Skeletal muscle cell (primary cell): ENCODE data around the gene ATP5PB.
A peak's percentile ranks its signal among the peaks of the same experiment; 100 is the strongest.

ENCODE experiments used
- DNase-seq: peaks from one replicate; pipeline ENCODE4 v3.0.0-alpha.2; 2010; ENCODE audit warnings: low read depth
- H3K4me3 ChIP-seq: 2 replicates; pipeline ENCODE4 v1.5.1; 2011; ENCODE audit warnings: low read depth, mild to moderate bottlenecking, control low read depth, low read length, moderate library complexity

ATP5PB gene, protein sequence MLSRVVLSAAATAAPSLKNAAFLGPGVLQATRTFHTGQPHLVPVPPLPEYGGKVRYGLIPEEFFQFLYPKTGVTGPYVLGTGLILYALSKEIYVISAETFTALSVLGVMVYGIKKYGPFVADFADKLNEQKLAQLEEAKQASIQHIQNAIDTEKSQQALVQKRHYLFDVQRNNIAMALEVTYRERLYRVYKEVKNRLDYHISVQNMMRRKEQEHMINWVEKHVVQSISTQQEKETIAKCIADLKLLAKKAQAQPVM

GRCh38 chr1:111448918-111449702 is at the start of gene ATP5PB, which contains the start of gene WDR77:
Gene ATP5PB (plus strand): TSS chr1:111449464. CDS start chr1:111449542, 78 bp downstream.
Gene WDR77 (minus strand): TSS chr1:111449256. CDS start chr1:111449169, 87 bp downstream.
- DNase-seq: peak; percentile 95

DNA sequence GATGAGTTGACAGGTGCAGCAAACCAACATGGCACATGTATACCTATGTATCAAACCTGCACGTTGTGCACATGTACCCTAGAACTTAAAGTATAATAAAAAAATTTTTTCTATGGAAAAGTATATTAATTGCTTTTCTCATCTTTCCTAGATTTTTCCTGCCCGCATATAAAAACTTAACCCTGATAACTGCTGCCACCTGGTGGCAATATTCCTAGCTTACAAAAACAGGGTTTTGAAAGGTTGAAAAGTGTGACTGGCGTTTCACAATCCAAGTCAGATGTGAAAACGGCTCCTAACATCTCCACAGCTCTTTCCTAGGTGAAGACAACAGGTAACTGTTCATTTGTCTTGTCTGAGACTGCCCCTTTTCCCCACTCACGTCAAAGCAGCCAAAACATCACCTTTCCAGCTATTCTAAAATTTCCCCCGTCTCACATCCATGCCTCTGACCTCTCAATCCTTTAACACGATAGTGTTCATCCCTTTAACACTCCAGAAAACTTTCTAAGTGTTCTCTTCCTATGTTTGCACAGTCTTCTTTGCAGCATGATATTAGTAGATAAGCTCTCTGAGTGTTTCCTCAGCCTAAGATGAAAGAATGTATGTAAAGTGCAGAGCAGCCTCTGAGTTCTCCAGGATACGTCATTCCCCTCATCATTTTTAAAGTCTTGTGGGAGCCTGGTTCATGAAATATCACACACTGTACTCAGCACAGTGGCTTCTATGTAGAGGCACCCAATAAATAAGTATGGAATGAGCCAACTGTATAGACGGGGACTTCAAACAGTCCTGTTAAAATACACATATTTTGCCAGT is 49.3 kb upstream of the ATP5PB start:
- DNase-seq: no peak

More at GRCh38 chr1:111448918-111449702, at the start of gene ATP5PB, which contains the start of gene WDR77:
- H3K4me3 ChIP-seq: peak within 1 kb of the TSS; percentile 95

GRCh38 chr1:111402083-111402482 is 47.2 kb upstream of the ATP5PB start:
- no peak overlapping the region for H3K4me3 ChIP-seq
- no peak for DNase-seq

More for the DNA sequence above, 49.3 kb upstream of the ATP5PB start:
- no peak overlapping the region for H3K4me3 ChIP-seq

DNA sequence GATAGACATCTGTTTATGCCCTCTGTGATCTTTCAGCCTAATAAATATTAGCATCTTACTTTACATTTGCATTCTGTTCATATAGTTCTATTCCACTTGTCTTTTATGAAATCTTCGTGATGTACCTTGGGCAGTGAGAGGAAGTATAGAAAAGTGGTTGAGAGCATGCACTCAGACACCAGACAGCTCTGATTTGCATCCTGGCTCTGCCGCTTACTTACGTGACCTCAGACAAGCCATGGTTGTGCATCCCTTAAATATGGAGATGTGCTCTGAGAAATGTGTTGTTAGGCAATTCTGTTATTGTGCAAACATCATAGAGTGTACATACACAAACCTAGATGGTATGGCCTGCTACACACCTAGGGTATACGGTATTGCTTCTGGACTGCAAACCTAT is 44.7 kb upstream of the ATP5PB start:
- DNase-seq: no peak
- H3K4me3 ChIP-seq: no peak overlapping the region

GRCh38 chr1:111406321-111406768 is 42.9 kb upstream of the ATP5PB start:
- DNase-seq: no peak
- H3K4me3 ChIP-seq: no peak overlapping the region

DNA sequence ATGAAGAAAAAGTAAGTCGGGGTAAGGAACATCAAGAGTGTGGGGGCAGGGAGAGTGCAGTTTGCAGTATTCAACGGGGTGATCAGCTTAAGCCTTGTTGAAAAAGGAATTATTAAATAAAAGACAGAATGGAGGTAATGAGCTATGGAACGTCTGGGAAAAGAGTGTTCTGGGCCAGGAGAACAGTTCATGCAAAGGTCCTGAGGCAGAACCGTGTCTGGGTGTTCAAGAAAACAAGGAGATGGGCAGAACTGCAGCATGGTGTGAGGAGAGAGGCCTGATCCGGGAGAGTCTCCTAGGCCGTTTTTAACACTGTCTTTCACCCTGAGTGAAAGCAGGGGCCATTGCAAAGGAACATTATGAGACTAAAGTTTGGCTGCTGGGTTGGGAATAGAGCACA is 42.0 kb upstream of the ATP5PB start:
- no peak for DNase-seq
- H3K4me3 ChIP-seq: no peak overlapping the region

DNA sequence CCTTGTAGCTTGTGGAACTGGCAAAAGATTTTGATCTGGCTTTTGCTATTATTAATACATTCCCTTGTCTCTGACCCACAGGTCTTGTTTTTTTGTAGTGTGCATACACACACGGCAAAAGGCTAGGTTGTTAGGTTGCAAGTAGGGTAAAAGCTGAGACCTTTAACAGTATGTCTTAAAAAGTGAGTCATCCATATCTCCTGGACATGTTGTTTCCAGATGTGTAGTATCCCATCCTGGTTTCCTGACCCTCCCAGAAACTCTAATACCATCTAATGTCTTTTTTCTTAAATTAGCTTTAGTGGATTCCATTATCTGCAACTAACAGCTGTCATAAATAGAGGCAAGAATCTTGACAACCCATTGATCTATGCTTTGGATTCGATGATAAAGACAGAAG is 36.4 kb upstream of the ATP5PB start:
- no peak overlapping the region for H3K4me3 ChIP-seq
- DNase-seq: no peak

DNA sequence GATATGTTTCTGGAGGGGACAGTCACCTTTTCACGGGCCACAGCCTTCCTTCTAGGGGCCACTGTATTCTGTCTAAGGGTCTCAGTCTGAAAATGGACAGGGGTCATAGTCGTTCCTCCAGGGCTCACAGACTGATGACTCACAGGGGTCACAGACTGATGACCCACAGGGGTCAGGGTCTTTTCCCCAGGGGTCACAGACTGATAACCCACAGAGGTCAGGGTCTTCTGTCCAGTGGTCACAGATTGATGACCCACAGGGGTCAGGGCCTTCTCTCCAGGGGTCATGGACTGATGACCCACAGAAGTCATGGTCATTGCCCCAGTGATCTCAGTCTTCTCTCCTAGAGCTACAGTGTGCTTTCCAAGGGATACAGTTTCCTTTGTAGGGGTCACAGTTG is 34.5 kb upstream of the ATP5PB start:
- no peak for DNase-seq
- H3K4me3 ChIP-seq: no peak overlapping the region

GRCh38 chr1:111415461-111415860 is 33.8 kb upstream of the ATP5PB start:
- H3K4me3 ChIP-seq: no peak overlapping the region
- DNase-seq: no peak

DNA sequence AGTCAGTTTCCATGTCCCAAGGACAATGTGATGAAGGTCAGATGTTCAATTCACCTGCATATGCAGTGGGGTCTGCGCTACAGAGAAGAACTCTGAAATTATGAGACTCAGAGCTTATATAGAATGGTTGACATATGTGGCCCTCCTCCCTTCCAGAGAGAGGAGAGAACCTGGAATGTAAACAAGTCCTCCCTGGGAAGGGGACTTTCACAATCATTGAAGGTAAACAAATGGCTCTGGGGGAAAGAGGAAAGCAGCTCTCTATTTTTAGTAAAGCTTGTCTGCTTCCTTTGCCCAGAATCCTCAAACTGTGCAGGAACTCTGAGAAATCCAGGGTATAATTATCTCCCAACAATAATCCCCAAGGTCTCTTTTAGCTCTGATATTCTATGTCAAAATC is 31.5 kb upstream of the ATP5PB start:
- H3K4me3 ChIP-seq: no peak overlapping the region
- DNase-seq: no peak

- H3K4me3 ChIP-seq: no peak overlapping the region
- no peak for DNase-seq
These were observed 30.2 kb upstream of the ATP5PB start for GRCh38 chr1:111419037-111419436.

DNA sequence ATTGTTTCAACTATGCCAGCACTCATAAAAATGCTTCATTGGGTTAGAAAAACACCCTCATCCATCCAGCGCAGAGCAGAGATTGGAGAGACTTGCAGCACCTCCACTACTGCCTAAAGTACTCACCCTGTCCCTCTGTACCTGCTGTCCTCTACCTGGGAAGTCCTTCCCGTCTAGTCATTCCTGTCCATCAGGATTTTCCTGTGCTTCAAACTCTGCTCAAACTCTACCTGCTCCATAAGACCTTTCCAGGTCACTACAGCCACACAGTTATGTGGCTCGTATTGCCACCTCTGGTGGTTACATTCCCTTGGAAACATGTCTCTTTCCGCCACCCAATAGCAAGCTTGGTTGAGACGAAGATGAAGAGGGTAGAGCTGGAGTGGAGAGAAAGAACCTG is 28.9 kb upstream of the ATP5PB start:
- DNase-seq: no peak
- no peak overlapping the region for H3K4me3 ChIP-seq

DNA sequence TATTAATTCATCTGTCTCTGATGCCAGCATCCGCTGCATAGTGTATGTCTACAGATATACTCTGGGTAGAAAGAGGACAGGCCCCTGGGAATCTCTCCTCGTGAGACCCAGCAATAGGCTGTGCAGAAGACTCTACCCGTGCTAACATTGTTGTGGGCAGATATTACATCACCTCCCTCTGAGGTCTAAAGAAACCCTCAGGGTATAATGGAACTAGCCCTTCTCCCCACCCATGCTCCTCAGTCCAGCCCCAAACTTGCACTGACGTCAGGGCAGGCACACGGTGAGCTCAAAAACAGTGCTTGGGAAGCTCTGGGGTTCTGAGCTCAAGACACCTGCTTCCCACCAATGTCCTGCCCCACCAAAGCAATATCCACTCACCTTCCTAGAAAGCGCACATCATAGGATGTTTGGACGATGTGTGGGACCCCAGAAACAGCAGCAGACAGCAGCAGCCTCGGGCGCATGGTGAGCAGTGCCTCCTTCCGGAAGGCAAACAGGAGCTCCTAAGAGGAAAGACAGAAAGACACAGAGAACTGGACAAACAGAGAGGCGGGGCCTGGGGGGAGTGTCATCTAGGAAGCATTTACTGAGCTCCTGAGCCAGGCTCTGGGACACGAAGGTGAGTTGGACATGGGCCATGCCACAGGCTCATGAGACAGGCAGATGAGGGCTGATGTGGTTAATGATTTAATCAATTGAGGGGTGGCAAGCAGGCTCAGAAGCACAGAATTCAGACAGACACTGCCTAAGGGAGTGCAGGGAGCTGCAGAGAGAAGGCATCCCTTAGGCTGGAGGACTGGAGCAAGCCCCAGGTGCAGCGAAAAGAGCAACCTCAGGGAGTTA is 26.5 kb upstream of the ATP5PB start:
- no peak overlapping the region for H3K4me3 ChIP-seq
- no peak for DNase-seq

DNA sequence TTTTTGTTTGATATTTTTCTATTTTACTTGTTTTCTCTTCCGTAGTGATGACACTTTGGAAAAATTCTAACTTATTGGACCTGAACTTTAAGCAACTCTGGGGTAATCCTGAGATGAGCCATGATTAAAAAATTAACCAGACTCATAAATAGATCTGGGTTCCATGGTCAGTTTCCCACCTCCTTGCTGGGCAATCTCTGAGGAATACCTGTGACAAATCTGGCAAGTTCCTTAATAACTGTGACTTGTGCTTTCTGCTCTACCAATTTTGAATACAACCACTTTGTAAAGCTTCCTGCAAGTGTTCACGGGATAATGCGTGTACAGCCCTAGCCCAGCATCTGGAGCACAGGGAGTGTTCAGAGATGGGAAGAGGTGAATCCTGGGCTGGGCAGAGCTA is 25.0 kb upstream of the ATP5PB start:
- H3K4me3 ChIP-seq: no peak overlapping the region
- DNase-seq: no peak

DNA sequence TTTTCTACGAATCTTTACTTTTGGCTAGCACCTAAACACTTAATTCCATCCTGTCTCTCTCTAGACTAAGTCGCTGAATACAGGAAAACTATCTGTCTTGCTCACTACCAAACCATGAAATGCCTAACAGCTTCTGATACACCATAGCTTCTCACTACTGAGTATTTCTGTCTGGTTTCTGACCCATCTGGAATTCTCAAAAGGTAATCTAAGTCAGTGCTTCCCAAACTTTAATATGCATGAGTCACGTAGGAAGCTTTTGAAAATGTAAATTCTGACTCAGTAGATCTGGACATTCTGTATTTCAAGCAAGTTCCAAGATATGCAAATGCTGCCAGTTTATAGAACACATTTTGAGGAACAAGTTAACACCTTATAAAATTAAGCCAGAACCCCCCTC is 12.5 kb upstream of the ATP5PB start:
- no peak overlapping the region for H3K4me3 ChIP-seq
- no peak for DNase-seq

GRCh38 chr1:111439461-111440351 is 9.6 kb upstream of the ATP5PB start:
- no peak for DNase-seq
- H3K4me3 ChIP-seq: no peak overlapping the region

GRCh38 chr1:111441573-111442192 is 7.6 kb upstream of the ATP5PB start:
- no peak for DNase-seq

GRCh38 chr1:111442457-111442856 is 6.8 kb upstream of the ATP5PB start:
- no peak for DNase-seq
- no peak overlapping the region for H3K4me3 ChIP-seq

More at GRCh38 chr1:111441573-111442192, 7.6 kb upstream of the ATP5PB start:
- H3K4me3 ChIP-seq: no peak overlapping the region
